Neural cell (in vitro differentiated cells): ENCODE measurements around the gene GAPVD1.

ENCODE experiments used
- CTCF ChIP-seq: fragments of 450-650 bp; IDR thresholded peaks from 2 replicates; pipeline ENCODE4 v1.5.1; 2014; ENCODE audit warnings: antibody characterized with exemption, mild to moderate bottlenecking, moderate library complexity; ENCODE audit not compliant: poor library complexity, severe bottlenecking
- EP300 ChIP-seq: fragments of 450-650 bp; conservative IDR thresholded peaks from 2 replicates; pipeline ENCODE4 v1.6.1; 2014; ENCODE audit warnings: antibody characterized with exemption, mild to moderate bottlenecking, moderate library complexity; ENCODE audit not compliant: poor library complexity, severe bottlenecking
- EZH2 ChIP-seq: fragments of 200-600, 300-800 bp; shearing (Covaris generic), sonication (generic); IDR thresholded peaks from 2 replicates; pipeline ENCODE4 v1.6.1; 2014; ENCODE audit warnings: antibody characterized with exemption, low read length, borderline replicate concordance, mild to moderate bottlenecking; ENCODE audit not compliant: insufficient read depth, poor library complexity, severe bottlenecking
- MXI1 ChIP-seq: fragments of 450-650 bp; conservative IDR thresholded peaks from 2 replicates; pipeline ENCODE4 v1.6.1; 2014; ENCODE audit warnings: antibody characterized with exemption, mild to moderate bottlenecking; ENCODE audit not compliant: poor library complexity, severe bottlenecking
- POLR2AphosphoS5 ChIP-seq: IDR thresholded peaks from 2 replicates; pipeline ENCODE4 v1.6.1; 2012
- RAD21 ChIP-seq: fragments of 450-650 bp; conservative IDR thresholded peaks from 2 replicates; pipeline ENCODE4 v1.6.1; 2014; ENCODE audit warnings: antibody characterized with exemption, mild to moderate bottlenecking, moderate library complexity
- SMC3 ChIP-seq: fragments of 450-650 bp; conservative IDR thresholded peaks from 2 replicates; pipeline ENCODE4 v1.6.1; 2014; ENCODE audit warnings: antibody characterized with exemption, mild to moderate bottlenecking, moderate library complexity; ENCODE audit not compliant: poor library complexity
- TAF1 ChIP-seq: IDR thresholded peaks from 2 replicates; pipeline ENCODE4 v1.6.1; 2012; ENCODE audit warnings: low read depth
- TF ChIP-seq, protein P1 (sequence below): IDR thresholded peaks from 2 replicates; pipeline ENCODE4 v1.6.1; 2012; ENCODE audit warnings: borderline replicate concordance

DNA sequence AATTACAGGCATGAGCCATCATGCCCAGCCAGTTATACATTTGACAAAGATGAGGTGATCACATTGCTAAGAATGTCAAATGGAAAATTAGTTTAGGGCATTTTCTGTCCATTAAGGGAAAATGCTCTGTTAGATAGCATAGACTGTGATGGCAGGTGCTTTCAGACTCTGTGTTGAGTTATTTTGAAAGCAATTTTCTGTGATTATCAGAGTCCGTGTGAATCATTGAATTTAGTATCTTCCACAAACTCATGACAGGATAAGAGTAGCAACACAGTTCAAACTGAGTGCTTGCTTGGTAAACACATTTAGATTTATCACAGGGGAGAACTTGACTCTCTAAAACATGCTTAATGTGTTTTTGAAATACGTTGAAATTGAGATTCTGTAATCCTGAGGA, 69.0 kb downstream of the GAPVD1 start:
- TF ChIP-seq CTCF: no peak
- TF ChIP-seq EP300: peak; percentile 61
- TF ChIP-seq, protein P1, sequence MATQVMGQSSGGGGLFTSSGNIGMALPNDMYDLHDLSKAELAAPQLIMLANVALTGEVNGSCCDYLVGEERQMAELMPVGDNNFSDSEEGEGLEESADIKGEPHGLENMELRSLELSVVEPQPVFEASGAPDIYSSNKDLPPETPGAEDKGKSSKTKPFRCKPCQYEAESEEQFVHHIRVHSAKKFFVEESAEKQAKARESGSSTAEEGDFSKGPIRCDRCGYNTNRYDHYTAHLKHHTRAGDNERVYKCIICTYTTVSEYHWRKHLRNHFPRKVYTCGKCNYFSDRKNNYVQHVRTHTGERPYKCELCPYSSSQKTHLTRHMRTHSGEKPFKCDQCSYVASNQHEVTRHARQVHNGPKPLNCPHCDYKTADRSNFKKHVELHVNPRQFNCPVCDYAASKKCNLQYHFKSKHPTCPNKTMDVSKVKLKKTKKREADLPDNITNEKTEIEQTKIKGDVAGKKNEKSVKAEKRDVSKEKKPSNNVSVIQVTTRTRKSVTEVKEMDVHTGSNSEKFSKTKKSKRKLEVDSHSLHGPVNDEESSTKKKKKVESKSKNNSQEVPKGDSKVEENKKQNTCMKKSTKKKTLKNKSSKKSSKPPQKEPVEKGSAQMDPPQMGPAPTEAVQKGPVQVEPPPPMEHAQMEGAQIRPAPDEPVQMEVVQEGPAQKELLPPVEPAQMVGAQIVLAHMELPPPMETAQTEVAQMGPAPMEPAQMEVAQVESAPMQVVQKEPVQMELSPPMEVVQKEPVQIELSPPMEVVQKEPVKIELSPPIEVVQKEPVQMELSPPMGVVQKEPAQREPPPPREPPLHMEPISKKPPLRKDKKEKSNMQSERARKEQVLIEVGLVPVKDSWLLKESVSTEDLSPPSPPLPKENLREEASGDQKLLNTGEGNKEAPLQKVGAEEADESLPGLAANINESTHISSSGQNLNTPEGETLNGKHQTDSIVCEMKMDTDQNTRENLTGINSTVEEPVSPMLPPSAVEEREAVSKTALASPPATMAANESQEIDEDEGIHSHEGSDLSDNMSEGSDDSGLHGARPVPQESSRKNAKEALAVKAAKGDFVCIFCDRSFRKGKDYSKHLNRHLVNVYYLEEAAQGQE: peak; percentile 26
- TF ChIP-seq POLR2AphosphoS5: peak; percentile 92
- no peak for TF ChIP-seq TAF1
- TF ChIP-seq EZH2: no peak
- no peak for TF ChIP-seq RAD21
- no peak for TF ChIP-seq SMC3
- no peak for TF ChIP-seq MXI1
